GM20431 (cell line): ENCODE data around the gene CST5.
"Not testable (repeated sequence)": the region's sequence is repeated elsewhere in the genome, so short reads cannot be mapped to it uniquely, and the experiment has no call there.

Source experiments
- in situ Hi-C: fragments of 300-500 bp; cut with MseI, MboI; formaldehyde crosslinking; loops from one replicate; pipeline ENCODE4 v1.15.0; 2020; ENCODE audit warnings: low sequenced_read_pairs; ENCODE audit not compliant: unreplicated experiment

Gene CST5

GRCh38 chr20:23879328-23879798 is at the start of gene CST5:
Gene CST5, minus strand, starts transcription at chr20:23879748. Its CDS starts 72 bp downstream, at chr20:23879676.
- in situ Hi-C loops: no loop called here

- in situ Hi-C loops: no loop called here
Measured at GRCh38 chr20:23928788-23929187, 49.2 kb upstream of the CST5 start.

- in situ Hi-C loops: no loop called here
Measured at GRCh38 chr20:23928353-23928752, 48.8 kb upstream of the CST5 start.

- in situ Hi-C loops: no loop called here
Measured at GRCh38 chr20:23926944-23927872, 47.7 kb upstream of the CST5 start.

- in situ Hi-C loops: no loop called here
Measured at GRCh38 chr20:23926526-23926880, 47.0 kb upstream of the CST5 start.

GRCh38 chr20:23925789-23926525 is 46.4 kb upstream of the CST5 start:
- in situ Hi-C loops: no loop called here

- in situ Hi-C loops: no loop called here
Measured at GRCh38 chr20:23924751-23925150, 45.2 kb upstream of the CST5 start.

GRCh38 chr20:23923891-23924435 is 44.4 kb upstream of the CST5 start:
- in situ Hi-C loops: no loop called here

- in situ Hi-C loops: no loop called here
Measured at GRCh38 chr20:23923311-23923710, 43.8 kb upstream of the CST5 start.

- in situ Hi-C loops: no loop called here
Measured at GRCh38 chr20:23920408-23921325, 41.1 kb upstream of the CST5 start.

- in situ Hi-C loops: no loop called here
Measured at GRCh38 chr20:23918896-23919295, 39.3 kb upstream of the CST5 start.

GRCh38 chr20:23918101-23918862 is 38.7 kb upstream of the CST5 start:
- in situ Hi-C loops: no loop called here

- in situ Hi-C loops: no loop called here
Measured at GRCh38 chr20:23917024-23917725, 37.6 kb upstream of the CST5 start.

GRCh38 chr20:23915844-23916243 is 36.3 kb upstream of the CST5 start:
- in situ Hi-C loops: no loop called here

- in situ Hi-C loops: not testable (repeated sequence)
Measured at GRCh38 chr20:23914469-23914868, 34.9 kb upstream of the CST5 start.

- in situ Hi-C loops: no loop called here
Measured at GRCh38 chr20:23910210-23910609, 30.7 kb upstream of the CST5 start.

- in situ Hi-C loops: no loop called here
Measured at GRCh38 chr20:23909390-23909789, 29.8 kb upstream of the CST5 start.

- in situ Hi-C loops: no loop called here
Measured at GRCh38 chr20:23907579-23907978, 28.0 kb upstream of the CST5 start.

GRCh38 chr20:23902396-23902795 is 22.8 kb upstream of the CST5 start:
- in situ Hi-C loops: not testable (repeated sequence)
